HG02973 (cell line): Measurements from ENCODE around the gene ACTL9.

Source experiments
- ATAC-seq: cut with Tn5 transposase; IDR thresholded peaks from one replicate; pipeline ENCODE4 v1.9.1; 2021; ENCODE audit warnings: moderate library complexity; ENCODE audit not compliant: unreplicated experiment

The ACTL9 gene

DNA sequence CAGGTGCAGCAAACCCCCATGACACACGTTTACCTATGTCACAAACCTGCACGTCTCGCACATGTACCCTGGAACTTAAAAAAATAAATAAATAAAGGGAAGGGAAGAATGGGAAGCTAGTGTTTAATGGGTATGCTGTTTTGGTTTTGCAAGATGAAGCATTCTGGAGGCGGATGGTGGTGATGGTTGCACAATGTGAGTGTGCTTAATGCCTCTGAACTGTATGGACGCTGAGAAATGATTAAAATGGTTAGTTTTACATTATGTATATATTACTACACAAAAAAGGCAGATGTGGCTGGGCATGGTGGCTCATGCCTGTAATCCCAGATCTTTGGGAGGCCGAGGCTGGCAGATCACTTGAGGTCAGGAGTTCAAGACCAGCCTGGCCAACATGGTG, 50.4 kb downstream of the ACTL9 start:
- no peak for ATAC-seq
